Central memory CD8-positive, alpha-beta T cell (primary cell): ENCODE results near the gene ABHD17B.
"Not testable (repeated sequence)": the region's sequence is repeated elsewhere in the genome, so short reads cannot be mapped to it uniquely, and the experiment has no call there.

Experiments
- ATAC-seq: fragments of 150-1000 bp; cut with Tn5 transposase; replicated peaks from 2 replicates; pipeline ENCODE4 v1.10.0; 2022; ENCODE audit warnings: mild to moderate bottlenecking, moderate FRiP score, moderate number of reproducible peaks; ENCODE audit not compliant: poor library complexity, severe bottlenecking; ENCODE audit errors: extremely low read depth
- DNase-seq, 2 donors: peaks; one replicate each; pipeline ENCODE4 v3.0.0; 2021; ENCODE audit warnings: low spot score in 2 of 2
- H3K27ac Mint-ChIP-seq: one replicate; pipeline ENCODE4 v1.8.0; 2022; ENCODE audit warnings: low read depth, mild to moderate bottlenecking, moderate library complexity, mixed read lengths
- H3K27me3 Mint-ChIP-seq: one replicate; pipeline ENCODE4 v1.8.0; 2022; ENCODE audit warnings: mixed read lengths
- H3K36me3 Mint-ChIP-seq: one replicate; pipeline ENCODE4 v1.8.0; 2022; ENCODE audit warnings: mild to moderate bottlenecking, moderate library complexity, mixed read lengths; ENCODE audit not compliant: insufficient read depth
- H3K4me1 Mint-ChIP-seq: one replicate; pipeline ENCODE4 v1.8.0; 2022; ENCODE audit warnings: mixed read lengths
- H3K4me3 Mint-ChIP-seq: one replicate; pipeline ENCODE4 v1.8.0; 2022; ENCODE audit warnings: mild to moderate bottlenecking, moderate library complexity, mixed read lengths
- H3K9me3 Mint-ChIP-seq: one replicate; pipeline ENCODE4 v1.8.0; 2022; ENCODE audit warnings: mixed read lengths

The ABHD17B gene

DNA sequence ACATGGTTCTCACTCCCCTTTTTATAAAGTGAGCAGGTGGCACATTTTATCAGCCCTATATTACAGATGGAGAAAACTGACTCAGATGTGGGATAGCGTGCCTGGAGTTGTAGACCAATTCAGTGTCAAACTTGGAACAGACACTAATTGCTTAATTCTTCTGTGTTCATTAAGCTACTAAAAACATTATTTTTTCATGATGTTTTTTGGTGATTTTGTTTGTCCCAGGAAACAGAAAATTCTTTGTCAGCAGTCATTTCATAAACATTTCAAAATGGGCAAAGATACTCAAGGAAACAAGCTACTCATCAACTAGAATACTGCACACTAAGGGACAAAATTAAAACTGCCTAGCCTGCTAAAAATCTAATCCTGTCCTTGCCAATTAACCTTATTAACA, 2.2 kb downstream of the ABHD17B start:
- Mint-ChIP-seq H3K36me3 (peaks cover 22% of the 10 kb centered on the region), H3K27me3 (no peaks in the 10 kb centered on the region), H3K27ac (no peak overlapping the region), H3K4me1 (peaks cover 63% of the 10 kb centered on the region), H3K9me3 (no peaks in the 10 kb centered on the region), H3K4me3 (peak overlapping the region; percentile 99)
- no peak for ATAC-seq
- DNase-seq = no peak

DNA sequence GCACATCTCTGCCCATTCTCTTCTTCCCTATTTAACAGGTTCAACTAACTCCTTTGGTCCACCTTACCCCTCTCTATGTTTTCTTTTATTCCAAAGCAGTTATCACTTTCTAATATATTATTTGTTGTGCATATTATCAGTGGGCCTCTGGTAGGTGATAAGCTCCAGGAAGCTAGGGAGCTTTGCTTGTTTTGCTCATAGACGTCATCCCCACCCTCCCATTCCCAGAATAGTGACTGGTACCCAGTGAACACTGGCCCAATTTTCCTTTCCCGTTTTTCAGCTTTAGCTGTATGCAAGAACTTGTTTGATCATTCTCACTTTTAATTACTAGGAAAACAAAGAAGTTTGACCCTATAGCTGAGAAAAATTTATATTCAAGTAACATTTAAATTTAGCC, 6.9 kb downstream of the ABHD17B start:
- H3K27me3 Mint-ChIP-seq = no peaks in the 10 kb centered on the region
- H3K36me3 Mint-ChIP-seq = peaks cover 6% of the 10 kb centered on the region
- H3K27ac Mint-ChIP-seq = peak overlapping the region; percentile 54
- DNase-seq (no peak), ATAC-seq (no peak)
- H3K9me3 Mint-ChIP-seq = no peaks in the 10 kb centered on the region
- no peak overlapping the region for H3K4me3 Mint-ChIP-seq
- peaks cover 72% of the 10 kb centered on the region for H3K4me1 Mint-ChIP-seq

DNA sequence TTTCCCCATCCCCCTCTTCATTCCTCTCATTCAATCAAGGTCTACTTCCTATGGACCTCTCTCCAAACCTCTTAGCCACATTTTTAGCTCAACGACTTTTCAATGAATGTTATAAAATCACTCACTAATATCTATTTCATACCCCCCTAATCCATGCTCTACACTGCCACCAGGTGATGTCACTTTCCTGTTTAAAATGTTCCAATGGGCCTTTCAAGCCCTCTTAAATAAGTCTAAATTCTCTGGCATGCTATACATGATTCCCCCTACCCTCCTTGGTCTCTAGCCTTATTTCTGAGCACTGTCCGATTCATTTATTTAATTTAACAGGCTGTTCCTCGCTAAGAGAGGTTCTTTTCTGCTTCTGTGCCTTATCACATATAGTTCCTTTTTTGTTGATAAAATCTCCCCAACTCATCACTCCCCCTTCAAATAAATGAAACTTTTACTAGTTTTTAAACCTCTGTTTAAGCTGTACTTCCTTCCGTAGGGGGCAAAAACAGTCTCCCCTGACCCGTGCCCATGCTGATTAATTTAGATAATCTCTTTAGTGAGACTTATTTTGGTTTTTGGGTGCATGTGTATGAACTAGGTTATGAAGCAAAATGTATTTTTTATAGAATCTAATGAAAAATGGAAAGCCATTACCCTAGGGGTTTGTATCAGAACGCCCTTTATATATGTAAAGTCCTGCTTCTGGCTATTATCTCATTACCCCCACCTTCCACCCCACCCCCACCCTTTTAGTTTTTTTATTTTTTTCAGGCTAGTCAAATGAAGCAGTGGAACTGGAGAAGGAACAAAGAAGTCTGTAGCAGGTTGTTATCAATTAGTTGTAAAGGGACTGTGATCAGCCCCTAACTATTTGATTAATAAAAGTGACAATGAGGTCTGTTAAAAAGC, 9.0 kb downstream of the ABHD17B start:
- Mint-ChIP-seq H3K36me3 (peaks cover 8% of the 10 kb centered on the region), H3K4me1 (peaks cover 72% of the 10 kb centered on the region), H3K27ac (peak overlapping the region; percentile 20), H3K4me3 (peak overlapping the region; percentile 23), H3K27me3 (no peaks in the 10 kb centered on the region), H3K9me3 (no peaks in the 10 kb centered on the region)
- DNase-seq (no peak), ATAC-seq (no peak)

DNA sequence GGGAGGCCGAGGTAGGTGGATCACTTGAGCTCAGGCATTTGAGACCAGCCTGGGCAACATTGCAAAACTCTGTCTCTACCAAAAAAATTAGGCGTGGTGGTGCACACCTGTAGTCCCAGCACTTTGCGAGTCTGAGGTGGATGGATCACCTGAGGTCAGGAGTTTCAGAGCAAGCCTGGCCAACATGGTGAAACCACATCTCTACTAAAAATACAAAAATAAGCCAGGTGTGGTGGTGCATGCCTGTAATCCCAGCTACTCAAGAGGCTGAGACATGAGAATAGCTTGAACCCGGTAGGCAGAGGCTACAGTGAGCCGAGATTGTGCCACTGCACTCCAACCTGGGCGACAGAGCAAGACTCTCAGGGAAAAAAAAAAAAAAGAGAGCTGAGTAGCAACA, 12.2 kb downstream of the ABHD17B start:
- Mint-ChIP-seq H3K27ac (peak overlapping the region; percentile 84), H3K4me3 (peak overlapping the region; percentile 49), H3K4me1 (peaks cover 78% of the 10 kb centered on the region)
- H3K9me3 Mint-ChIP-seq, H3K36me3 Mint-ChIP-seq, DNase-seq, H3K27me3 Mint-ChIP-seq, ATAC-seq: not testable (repeated sequence)

DNA sequence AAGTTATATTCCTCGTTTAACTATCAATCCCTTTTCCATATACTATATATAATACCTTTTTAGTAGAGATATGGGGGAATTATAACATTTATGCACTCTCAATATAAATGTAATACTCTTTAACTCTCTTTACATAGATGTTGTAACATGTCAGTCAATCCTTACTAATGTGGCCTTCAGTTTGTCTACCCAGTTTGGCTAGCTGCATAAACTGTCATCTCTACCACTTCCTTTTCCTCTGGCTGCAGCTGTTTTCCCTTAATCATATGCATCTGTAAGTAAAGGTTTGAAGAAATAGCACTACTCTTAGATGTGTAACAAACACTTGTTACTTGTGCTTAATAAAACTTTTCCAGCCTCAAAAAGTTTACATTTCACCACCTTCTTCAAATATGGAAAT, 13.4 kb downstream of the ABHD17B start:
- H3K36me3 Mint-ChIP-seq = peaks cover 2% of the 10 kb centered on the region
- ATAC-seq (peak; percentile 81), DNase-seq (no peak)
- no peaks in the 10 kb centered on the region for H3K9me3 Mint-ChIP-seq
- peak overlapping the region; percentile 84 for H3K27ac Mint-ChIP-seq
- H3K27me3 Mint-ChIP-seq = no peaks in the 10 kb centered on the region
- H3K4me3 Mint-ChIP-seq = peak overlapping the region; percentile 49
- peaks cover 82% of the 10 kb centered on the region for H3K4me1 Mint-ChIP-seq

DNA sequence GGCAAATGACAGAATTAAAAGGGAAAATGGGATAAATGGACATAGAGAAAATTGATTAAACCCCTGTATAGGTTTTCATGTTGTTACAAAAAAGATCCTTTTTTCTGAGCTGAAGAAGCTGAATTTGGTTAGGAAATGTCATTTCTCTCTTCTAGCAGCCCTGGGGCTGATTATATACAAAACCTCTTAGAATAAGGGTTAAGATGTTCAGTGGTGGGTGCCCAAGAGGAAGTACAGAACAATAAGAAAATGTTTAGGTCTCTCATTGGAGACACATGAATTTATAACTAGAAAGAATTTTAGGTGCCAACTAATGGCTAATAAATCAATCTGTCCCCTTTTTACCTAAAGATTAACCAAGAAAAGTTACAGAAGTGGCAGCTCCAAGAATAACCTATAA, 14.2 kb downstream of the ABHD17B start:
- Mint-ChIP-seq H3K36me3 (peaks cover 2% of the 10 kb centered on the region), H3K27me3 (no peaks in the 10 kb centered on the region), H3K27ac (peak overlapping the region; percentile 84), H3K4me3 (peak overlapping the region; percentile 49), H3K9me3 (no peaks in the 10 kb centered on the region), H3K4me1 (peaks cover 76% of the 10 kb centered on the region)
- DNase-seq (no peak), ATAC-seq (no peak)

DNA sequence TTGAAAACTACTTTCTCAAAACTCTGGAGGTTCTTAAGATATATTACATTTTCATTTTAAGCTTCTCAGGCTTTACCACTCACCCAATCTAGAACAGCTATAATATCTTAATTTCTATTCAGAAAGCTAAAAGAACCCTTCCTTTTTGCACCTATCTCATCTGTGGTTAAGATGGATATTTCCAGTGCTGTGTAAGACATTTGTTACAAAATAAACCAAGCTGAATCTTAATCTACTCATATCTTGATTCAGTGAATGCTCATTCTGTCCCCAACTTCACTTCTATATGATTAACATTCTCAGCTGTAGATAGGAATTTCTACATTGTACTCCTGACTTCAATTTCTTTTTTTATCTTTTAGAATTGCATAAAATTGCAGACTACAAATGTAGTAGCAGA, 15.0 kb downstream of the ABHD17B start:
- Mint-ChIP-seq H3K4me3 (peak overlapping the region; percentile 49), H3K36me3 (peaks cover 2% of the 10 kb centered on the region), H3K9me3 (no peaks in the 10 kb centered on the region), H3K4me1 (peaks cover 75% of the 10 kb centered on the region), H3K27me3 (no peaks in the 10 kb centered on the region), H3K27ac (no peak overlapping the region)
- ATAC-seq (peak; percentile 31), DNase-seq (no peak)

DNA sequence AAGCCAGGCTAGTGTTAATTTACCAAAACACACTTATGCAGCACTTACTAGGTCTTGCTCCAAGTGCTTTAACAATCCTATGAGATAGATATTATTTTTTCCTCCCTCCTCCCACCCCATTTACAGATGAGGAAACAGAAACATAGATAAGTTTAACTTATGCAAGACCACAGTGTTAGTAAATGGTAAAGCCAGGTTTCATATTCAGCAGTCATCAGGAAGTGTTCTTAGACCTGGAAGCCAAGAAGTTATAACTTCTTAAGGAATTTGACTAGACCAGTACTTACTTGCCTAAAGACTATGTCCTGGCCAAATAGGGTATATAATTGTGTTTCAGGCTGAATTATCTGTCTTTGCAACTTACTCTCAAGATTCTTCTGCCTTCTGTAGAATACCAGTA, 15.9 kb downstream of the ABHD17B start:
- no peak for ATAC-seq

DNA sequence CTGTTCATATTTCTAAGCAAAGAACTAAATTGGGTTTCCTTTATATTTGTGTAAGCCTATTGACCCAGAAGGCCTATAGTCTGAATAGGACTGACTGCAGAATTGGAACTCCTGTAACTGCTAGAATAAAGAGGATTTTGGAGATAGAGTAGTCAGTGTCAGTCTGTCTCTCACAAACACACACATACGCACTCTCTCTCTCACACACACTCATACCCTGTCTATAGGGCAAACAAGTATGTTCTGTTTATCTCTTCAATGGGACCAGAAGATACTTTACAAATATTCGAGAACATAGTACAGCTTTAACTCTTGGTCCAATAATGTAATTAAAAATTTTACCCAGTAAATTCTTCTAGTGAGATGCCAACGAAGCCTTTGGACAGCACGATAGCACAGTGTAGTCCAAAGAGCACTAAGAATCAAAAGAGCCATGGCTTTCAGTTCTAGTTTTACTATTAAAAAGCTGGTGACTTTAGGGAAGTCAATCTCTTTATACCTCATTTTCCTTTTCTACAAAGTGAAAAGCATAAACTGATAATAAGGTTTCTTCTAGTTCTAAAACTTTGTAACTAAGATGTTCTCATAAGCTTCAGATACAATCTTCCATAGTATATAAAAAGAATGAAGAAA, 19.3 kb downstream of the ABHD17B start:
- ATAC-seq (no peak), DNase-seq (no peak)
- H3K4me3 Mint-ChIP-seq = no peak overlapping the region
- H3K27me3 Mint-ChIP-seq = no peaks in the 10 kb centered on the region
- no peaks in the 10 kb centered on the region for H3K36me3 Mint-ChIP-seq
- H3K27ac Mint-ChIP-seq = peak overlapping the region; percentile 14
- peaks cover 59% of the 10 kb centered on the region for H3K4me1 Mint-ChIP-seq
- H3K9me3 Mint-ChIP-seq = no peaks in the 10 kb centered on the region

More for the DNA sequence above, 15.9 kb downstream of the ABHD17B start:
- DNase-seq = no peak
- Mint-ChIP-seq H3K9me3 (no peaks in the 10 kb centered on the region), H3K27me3 (no peaks in the 10 kb centered on the region), H3K4me3 (no peak overlapping the region), H3K27ac (no peak overlapping the region), H3K36me3 (peaks cover 2% of the 10 kb centered on the region), H3K4me1 (peaks cover 67% of the 10 kb centered on the region)

DNA sequence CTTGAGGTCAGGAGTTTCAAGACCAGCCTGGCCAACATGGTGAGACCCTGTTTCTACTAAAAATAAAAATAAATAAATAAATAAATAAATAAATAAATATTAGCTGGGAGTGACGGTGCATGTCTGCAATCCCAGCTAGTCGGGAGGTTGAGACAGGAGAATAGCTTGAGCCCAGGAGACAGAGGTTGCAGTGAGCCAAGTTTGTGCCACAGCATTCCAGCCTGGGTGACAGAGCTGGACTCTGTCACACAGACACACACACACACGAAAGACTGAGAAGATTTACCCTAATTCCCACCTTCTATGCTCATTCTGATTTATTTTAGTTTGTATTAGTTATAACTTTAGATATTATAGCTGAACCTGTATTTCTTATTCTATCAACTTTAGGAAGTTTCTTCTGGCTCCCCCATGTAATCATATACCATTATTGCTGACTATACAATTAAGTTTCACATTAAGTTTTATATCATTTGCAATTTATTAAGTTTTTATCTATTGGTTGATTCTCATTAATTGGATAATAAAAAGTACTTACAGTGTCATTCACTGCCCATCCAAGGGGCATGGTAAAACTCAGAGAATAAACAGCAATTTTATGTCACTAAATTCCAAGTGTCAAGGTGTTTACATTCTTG, 20.8 kb downstream of the ABHD17B start:
- no peaks in the 10 kb centered on the region for H3K9me3 Mint-ChIP-seq
- DNase-seq (no peak), ATAC-seq (no peak)
- no peak overlapping the region for H3K27ac Mint-ChIP-seq
- H3K4me3 Mint-ChIP-seq = no peak overlapping the region
- peaks cover 54% of the 10 kb centered on the region for H3K4me1 Mint-ChIP-seq
- no peaks in the 10 kb centered on the region for H3K27me3 Mint-ChIP-seq
- H3K36me3 Mint-ChIP-seq = no peaks in the 10 kb centered on the region

DNA sequence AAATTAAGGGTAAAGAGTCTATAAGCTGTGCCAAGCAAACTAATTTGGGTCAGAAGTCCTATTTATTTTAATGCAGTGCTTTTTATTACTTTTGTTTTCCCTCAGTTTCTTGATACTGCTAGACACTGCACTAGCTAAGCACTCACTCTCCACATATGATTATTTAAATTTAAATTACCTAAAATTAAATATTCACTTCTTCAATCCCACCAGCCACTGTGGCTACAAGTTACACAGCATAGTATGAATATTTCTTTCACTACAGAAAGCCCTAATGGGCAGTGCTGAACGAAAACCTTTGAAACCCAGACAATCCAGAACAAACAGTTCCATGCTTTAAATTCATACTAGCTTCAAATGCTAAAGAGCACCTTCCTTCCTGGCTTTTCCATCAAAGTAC, 23.6 kb downstream of the ABHD17B start:
- no peaks in the 10 kb centered on the region for H3K27me3 Mint-ChIP-seq
- ATAC-seq (no peak), DNase-seq (no peak)
- H3K36me3 Mint-ChIP-seq = no peaks in the 10 kb centered on the region
- no peak overlapping the region for H3K27ac Mint-ChIP-seq
- H3K4me1 Mint-ChIP-seq = peaks cover 44% of the 10 kb centered on the region
- no peak overlapping the region for H3K4me3 Mint-ChIP-seq
- peaks cover 16% of the 10 kb centered on the region for H3K9me3 Mint-ChIP-seq

DNA sequence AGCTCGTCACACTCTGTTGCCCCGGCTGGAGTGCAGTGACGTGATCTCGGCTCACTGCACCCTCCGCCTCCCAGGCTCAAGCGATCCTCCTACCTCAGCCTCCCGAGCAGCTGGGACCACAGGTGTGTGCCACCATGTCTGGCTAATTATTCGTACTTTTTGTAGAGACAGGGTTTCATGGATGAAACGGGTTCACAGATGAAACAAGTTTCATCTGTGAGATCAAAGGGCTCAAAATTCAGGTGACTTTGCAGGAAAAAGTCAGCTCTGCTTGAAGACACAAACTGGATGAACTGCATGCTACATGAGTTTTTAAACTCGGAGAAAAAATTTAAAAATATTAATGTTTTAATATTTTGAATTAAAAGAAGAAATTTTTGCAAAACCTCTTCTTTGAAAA, 24.5 kb downstream of the ABHD17B start:
- Mint-ChIP-seq H3K27me3 (no peaks in the 10 kb centered on the region), H3K9me3 (peaks cover 16% of the 10 kb centered on the region), H3K4me3 (no peak overlapping the region), H3K27ac (peak overlapping the region; percentile 1), H3K4me1 (peaks cover 42% of the 10 kb centered on the region), H3K36me3 (no peaks in the 10 kb centered on the region)
- DNase-seq (no peak), ATAC-seq (no peak)
